GM18907 (cell line): ENCODE data around the gene LSG1.
"Not testable (repeated sequence)": the region's sequence is repeated elsewhere in the genome, so short reads cannot be mapped to it uniquely, and the experiment has no call there.

Experiments
- ATAC-seq: cut with Tn5 transposase; IDR thresholded peaks from one replicate; pipeline ENCODE4 v1.9.1; 2021; ENCODE audit warnings: mild to moderate bottlenecking, moderate library complexity; ENCODE audit not compliant: unreplicated experiment

Gene LSG1

DNA sequence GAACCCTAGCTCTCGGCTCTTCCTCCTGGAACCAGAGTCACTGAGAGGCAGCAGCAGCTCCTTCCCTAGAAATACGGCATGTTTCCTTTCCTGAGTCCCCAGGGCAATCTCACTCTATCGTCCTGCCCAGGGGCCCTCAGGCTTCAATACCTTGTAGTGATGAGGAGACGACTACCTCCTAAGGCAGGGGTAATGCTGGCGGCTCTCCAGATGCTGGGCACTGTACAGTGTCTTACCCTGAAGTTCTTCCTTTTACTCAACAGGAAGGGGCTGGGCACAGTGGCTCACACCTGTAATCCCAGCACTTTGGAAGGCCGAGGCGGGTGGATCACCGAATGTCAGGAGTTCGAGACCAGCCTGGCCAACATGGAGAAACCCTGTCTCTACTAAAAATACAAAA is 52.2 kb downstream of the LSG1 start:
- no peak for ATAC-seq

DNA sequence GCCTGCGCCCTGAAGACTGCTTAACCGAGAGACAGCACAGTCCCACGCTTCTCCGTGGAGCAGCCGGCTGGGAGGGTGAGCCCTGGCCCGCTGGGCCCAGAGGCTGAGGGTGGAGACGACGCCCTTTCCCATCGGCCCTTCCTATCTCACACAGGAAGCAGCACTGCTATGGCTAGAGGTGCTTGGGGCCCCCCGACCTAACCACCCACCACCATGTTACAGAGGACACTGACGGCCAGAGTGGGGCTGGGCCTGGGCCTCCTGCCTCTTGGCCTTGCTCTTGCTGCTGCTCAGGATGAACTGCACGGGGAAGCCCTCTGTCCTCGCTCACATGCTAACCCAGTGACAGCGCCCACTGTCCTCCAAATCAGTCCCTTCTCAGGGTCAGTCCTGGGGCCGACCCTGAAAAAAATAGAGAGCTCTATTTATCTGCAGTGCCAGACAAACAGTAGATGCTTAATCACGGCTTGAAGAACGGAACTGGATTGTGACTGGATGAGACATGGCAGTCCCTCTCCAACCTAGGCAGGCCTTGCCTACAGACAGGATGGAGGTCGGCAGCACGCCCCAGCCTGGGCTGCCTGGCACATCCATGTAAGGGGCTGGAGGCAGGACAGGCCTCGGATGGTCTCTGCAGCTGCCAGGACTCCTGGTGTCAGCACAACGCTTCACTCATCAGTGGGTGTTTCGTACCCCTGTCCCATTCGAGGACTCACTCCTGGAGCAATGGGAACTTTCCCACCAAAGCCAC is 53.0 kb downstream of the LSG1 start:
- ATAC-seq: no peak

DNA sequence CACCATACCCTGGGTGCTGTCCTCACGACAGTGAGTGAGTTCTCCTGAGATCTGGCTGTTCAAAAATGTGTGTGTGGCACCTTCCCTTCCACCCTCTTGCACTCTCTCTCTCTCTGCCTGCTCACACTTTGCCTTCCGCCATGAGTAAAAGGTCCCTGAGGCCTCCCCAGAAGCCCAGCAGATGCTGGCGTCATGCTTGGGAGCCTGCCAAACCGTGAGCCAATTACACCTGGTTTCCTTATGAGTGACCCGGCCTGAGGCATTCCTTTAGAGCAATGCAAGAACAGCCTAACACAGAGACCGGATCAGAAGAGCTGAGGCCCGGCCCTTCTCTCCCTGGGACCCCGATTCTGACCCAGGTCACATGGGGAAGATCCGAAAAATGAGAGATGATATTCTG is 54.2 kb downstream of the LSG1 start:
- no peak for ATAC-seq

DNA sequence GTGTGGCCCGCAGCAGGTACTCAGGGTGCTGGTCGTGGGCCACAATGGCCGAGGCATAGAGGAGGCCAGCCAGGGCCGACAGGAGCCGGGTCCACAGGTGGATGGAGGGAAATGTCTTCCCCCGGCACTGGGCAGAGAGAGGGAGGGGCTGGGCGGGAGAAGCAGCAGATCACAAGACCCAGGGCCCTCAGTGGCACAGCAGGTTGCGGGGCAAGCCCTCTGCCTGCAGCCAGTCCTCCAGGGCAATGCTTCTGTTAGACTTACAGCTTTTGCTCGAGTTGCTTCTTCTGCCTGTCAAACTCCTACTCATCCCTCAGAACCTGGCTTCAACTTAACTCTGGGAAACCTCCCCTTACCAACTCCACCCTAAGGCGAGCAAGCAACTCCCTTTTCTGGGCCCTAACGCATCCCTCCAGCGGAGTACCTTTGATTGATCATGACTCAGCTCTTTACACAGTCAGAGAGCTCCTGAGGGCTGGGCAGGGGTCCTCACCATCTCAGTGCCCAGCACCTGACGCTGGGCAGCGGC is 54.8 kb downstream of the LSG1 start:
- no peak for ATAC-seq

GRCh38 chr3:194615226-194615625 is 56.8 kb downstream of the LSG1 start:
- ATAC-seq: no peak

- no peak for ATAC-seq
Observed at GRCh38 chr3:194612221-194612620, 59.8 kb downstream of the LSG1 start.

- no peak for ATAC-seq
Observed at GRCh38 chr3:194610689-194611088, 61.3 kb downstream of the LSG1 start.

DNA sequence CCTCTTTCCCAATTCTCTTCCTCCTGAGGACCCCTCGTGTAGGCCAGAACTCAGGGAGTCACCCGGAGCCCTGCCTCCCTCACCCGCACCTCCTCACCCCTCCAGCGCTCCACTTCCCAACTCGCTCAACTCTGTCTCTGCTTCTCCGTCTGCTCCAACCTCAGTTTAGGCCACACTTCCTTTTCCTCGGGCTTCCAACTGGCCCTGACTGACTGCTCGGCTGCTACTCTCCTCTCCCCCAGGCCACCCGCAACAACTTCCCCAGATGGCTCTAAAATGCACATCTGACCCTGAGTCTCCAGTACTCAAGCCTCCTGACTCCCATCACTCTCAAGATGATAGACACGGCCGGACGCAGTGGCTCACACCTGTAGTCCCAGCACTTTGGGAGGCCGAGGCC is 62.4 kb downstream of the LSG1 start:
- no peak for ATAC-seq

DNA sequence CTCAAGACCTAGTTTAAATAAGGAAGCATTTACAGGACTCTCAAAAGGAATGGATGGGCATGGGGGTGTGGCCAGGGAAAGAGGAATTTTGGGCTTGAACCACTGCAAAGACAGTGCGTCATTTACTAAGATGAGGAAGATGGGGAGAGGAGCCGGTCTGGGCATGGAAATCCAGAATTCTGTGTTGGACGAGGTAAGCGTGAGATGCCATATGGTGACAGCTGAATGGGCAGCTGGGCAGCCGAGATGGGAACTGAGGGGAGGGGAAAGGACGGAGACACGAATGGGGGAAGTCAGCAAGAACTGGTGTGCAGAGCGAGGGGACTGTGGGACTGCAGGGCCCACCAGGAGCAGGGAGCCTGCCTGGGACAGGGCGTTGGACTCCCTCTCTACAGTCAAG is 63.0 kb downstream of the LSG1 start:
- no peak for ATAC-seq

- ATAC-seq: no peak
Observed at GRCh38 chr3:194607592-194608389, 64.2 kb downstream of the LSG1 start.

GRCh38 chr3:194606941-194607340 is 65.0 kb downstream of the LSG1 start:
- no peak for ATAC-seq

DNA sequence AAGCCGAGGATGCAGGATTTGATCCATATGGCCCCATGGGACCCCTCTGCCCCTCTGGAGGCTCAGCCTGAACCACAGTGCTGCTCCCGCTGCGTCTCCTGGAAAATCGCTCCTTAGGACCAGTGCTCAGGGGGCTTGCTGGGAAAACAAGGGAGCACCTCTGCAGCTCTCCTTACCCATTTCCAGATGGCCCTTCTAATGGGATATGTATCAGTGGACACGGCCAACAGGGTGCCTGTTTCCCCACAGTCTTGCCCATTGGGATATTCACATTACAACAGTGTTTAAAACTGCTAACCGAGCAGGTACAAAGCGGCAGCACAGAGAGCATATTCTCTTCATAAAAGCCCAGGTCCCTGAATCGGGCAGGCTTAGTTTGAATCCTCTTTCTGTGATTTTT is 65.8 kb downstream of the LSG1 start:
- no peak for ATAC-seq

GRCh38 chr3:194605314-194605713 is 66.7 kb downstream of the LSG1 start:
- not testable (repeated sequence) for ATAC-seq

GRCh38 chr3:194604837-194605236 is 67.2 kb downstream of the LSG1 start:
- no peak for ATAC-seq

DNA sequence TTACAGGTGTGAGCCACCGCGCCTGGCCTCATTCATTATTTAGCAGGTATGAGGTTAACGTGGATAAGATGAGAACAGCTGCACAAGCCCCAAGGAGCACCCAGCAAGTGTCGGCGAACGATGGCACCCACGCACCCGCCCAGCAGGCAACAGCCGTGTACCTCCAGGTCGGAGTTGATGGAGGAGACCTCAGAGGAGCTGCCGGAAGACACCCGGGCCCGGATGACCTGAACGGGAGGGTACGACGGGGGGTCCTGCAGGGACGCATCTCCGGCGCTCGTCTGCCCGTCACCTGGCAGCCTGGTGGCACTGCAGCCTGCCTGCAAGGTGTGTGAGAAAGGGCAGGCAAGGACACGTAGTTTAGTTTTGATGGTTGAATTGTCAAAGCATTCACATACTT is 67.9 kb downstream of the LSG1 start:
- ATAC-seq: no peak

- ATAC-seq: no peak
Observed at GRCh38 chr3:194602669-194603171, 69.3 kb downstream of the LSG1 start.

- no peak for ATAC-seq
Observed at GRCh38 chr3:194598771-194599557, 73.0 kb downstream of the LSG1 start.

GRCh38 chr3:194596906-194597305 is 75.1 kb downstream of the LSG1 start:
- ATAC-seq: no peak

GRCh38 chr3:194592798-194593752 is 78.9 kb downstream of the LSG1 start:
- ATAC-seq: no peak
